Measurements from ENCODE around the gene CD320.
"Not testable (repeated sequence)": the region's sequence is repeated elsewhere in the genome, so short reads cannot be mapped to it uniquely, and the experiment has no call there.

Gene CD320

DNA sequence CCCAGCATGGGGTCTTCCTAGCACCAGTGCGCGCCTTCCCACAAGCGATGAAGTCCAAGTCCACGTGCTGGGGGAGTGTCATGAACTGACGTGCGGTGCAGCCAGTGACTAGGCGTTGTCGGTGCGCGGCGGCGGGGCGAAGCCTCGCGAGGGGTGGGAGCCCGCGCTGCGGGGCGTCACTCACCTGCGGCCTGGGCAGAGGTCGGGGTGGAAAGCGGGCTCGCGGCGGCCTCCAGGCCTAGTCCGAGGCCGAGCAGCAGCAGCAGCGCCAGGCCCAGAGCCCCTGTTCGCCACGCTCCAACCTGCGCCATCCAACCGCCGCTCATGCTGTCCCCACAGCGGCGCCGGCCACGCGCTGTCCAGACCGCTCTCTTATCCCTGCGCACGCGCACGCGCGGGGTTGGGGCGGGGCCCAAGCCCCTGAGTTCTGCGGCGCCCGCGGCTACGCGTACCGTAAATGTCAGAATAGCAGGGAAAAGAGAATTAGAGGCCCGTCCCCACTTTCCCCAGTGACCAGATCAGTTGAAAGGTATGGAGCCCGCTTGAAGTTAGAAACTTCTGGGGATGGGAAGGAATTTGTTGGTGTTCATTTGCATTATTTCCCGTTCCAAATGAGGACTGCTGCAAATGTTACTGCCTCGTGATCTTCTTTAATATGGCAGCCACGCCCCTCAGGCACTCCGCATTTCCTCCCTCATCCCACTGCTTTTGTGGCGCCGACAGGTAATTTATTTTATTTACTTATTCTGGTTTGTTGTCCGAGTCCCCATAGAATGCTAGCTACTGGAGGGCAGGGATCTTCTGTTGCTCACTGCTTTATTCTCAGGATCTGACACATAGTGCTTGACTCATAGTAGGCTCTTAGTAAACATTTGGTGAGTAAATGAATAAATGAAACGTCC is at the start of gene CD320:
TSS of gene CD320 (minus strand) at position 394 of the 902 bp plus-strand sequence. CDS start at position 326, 68 bp downstream.
- Mint-ChIP-seq H3K9me3 (no peaks in the 10 kb centered on the region), H3K4me1 (ENCODE audit: low read depth) (peaks cover 25% of the 10 kb centered on the region), H3K27me3 (ENCODE audit: low read depth) (no peaks in the 10 kb centered on the region), H3K27ac (peak within 1 kb of the TSS; percentile 92), H3K4me3 (peak within 1 kb of the TSS; percentile 94), H3K36me3 (ENCODE audit: low read depth) (peaks cover 8% of the 10 kb centered on the region)
- DNase-seq (ENCODE audit: low spot score) = peak; percentile 90

DNA sequence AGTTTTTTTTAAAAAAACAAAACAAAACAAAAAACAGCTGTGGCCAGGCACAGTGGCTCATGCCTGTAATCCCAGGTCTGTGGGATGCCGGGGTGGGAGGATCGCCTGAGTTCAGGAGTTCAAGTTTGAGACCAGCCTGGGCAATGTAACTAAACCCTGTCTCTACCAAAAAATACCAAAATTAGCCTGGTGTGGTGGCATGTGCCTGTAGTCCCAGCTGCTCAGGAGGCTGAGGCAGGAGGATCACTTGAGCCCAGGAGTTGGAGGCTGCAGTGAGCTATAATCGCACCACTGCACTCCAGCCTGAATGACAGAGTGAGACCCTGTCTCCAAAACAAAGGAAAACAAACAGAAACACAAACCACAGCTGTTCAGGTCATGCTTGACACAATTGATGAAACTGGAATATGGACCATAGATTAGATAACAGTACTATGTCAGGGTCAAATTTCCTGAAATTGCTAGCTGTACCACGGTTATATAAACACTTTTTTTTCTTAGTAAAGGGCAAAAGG is 48.9 kb upstream of the CD320 start:
- Mint-ChIP-seq H3K27me3 (ENCODE audit: low read depth) (peaks cover 4% of the 10 kb centered on the region), H3K9me3 (no peaks in the 10 kb centered on the region), H3K4me1 (ENCODE audit: low read depth) (peaks cover 13% of the 10 kb centered on the region), H3K36me3 (ENCODE audit: low read depth) (no peaks in the 10 kb centered on the region), H3K4me3 (no peak overlapping the region), H3K27ac (no peak overlapping the region)
- DNase-seq (ENCODE audit: low spot score) = no peak

DNA sequence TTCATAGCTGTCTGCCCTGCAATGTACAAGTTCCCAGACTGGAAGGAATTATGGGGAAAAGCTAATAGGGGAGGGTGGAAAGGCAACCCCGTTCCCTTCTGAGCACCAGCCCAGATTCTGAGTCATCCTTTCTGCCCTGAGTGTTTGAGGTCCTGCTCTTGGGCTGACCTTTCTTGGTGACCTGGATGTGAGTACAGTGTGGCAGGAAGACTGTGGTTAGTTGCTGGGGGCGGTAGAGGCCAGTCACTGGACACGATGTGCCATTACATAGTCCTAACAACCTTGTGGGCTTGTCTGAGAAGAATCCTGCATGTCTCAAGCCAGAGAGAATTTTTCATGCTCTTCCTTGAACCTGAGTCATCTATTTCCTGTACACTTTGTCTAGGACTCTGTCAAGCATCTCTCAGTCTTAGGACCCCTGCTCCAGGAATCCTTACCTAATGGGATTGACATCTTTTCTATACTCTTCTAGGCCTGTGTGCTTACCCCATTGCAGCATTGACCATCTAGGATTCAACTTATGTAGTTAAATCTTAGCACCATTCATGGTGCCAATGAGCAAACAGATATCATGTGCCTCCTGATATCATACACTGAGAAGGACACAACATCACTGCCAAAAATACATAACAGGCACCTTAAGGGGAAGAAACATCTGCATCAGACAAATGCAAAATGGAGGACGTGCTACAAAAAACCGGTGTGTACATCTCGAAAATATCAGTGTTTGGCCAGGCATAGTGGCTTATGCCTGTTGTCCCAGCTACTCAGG is 47.7 kb upstream of the CD320 start:
- Mint-ChIP-seq H3K27ac (no peak overlapping the region), H3K36me3 (ENCODE audit: low read depth) (no peaks in the 10 kb centered on the region), H3K9me3 (no peaks in the 10 kb centered on the region), H3K4me3 (no peak overlapping the region), H3K27me3 (ENCODE audit: low read depth) (peaks cover 13% of the 10 kb centered on the region), H3K4me1 (ENCODE audit: low read depth) (peaks cover 9% of the 10 kb centered on the region)
- DNase-seq (ENCODE audit: low spot score) = peak; percentile 42

GRCh38 chr19:8352845-8353244 is 44.7 kb upstream of the CD320 start:
- not testable (repeated sequence) for H3K27ac Mint-ChIP-seq

GRCh38 chr19:8352134-8352827 is 44.1 kb upstream of the CD320 start:
- H3K36me3 Mint-ChIP-seq (ENCODE audit: low read depth) = no peaks in the 10 kb centered on the region
- H3K9me3 Mint-ChIP-seq = no peaks in the 10 kb centered on the region
- H3K27ac Mint-ChIP-seq = no peak overlapping the region
- DNase-seq (ENCODE audit: low spot score) = no peak
- H3K4me1 Mint-ChIP-seq (ENCODE audit: low read depth) = peaks cover 9% of the 10 kb centered on the region
- H3K4me3 Mint-ChIP-seq = peak overlapping the region; percentile 34
- peaks cover 23% of the 10 kb centered on the region for H3K27me3 Mint-ChIP-seq (ENCODE audit: low read depth)

More at GRCh38 chr19:8352845-8353244, 44.7 kb upstream of the CD320 start:
- not testable (repeated sequence) for DNase-seq (ENCODE audit: low spot score); H3K4me3 Mint-ChIP-seq; H3K36me3 Mint-ChIP-seq (ENCODE audit: low read depth); H3K4me1 Mint-ChIP-seq (ENCODE audit: low read depth); H3K9me3 Mint-ChIP-seq
- peaks cover 23% of the 10 kb centered on the region for H3K27me3 Mint-ChIP-seq (ENCODE audit: low read depth)

DNA sequence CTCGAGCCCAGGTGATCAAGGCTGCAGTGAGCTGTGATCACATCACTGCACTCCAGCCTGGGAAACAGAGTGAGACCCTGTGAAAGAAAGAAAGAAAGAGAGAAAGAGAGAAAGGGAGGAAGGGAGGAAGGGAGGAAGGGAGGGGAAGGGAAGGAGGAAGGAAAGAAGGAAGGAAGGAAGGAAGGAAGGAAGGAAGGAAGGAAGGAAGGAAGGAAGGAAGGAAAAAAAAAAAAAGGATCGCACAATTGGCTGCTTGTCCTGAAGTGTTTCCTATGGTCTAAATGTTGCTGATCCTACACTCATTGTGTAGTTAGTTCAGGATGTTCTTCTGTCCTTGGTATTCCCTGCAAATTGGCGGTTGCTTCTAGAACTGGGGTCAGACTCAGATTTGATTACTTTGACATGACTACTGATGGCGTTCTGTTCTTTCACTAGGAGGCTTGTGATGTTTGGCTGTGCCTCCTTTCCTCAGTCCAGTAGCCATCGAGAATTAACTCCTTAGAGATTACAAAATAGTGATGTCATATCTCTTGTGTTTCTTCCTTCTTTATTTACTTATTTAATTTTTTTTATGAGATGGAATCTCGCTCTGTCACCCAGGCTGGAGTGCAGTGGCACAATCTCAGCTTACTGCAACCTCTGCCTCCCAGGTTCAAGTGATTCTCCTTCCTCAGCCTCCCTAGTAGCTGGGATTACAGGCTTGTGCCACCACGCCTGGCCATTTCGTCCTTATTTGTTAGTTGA is 41.6 kb upstream of the CD320 start:
- H3K4me1 Mint-ChIP-seq (ENCODE audit: low read depth); H3K36me3 Mint-ChIP-seq (ENCODE audit: low read depth); DNase-seq (ENCODE audit: low spot score); H3K9me3 Mint-ChIP-seq; H3K4me3 Mint-ChIP-seq; H3K27ac Mint-ChIP-seq: not testable (repeated sequence)
- peaks cover 27% of the 10 kb centered on the region for H3K27me3 Mint-ChIP-seq (ENCODE audit: low read depth)

GRCh38 chr19:8343483-8343844 is 35.3 kb upstream of the CD320 start:
- H3K27me3 Mint-ChIP-seq (ENCODE audit: low read depth) = peaks cover 34% of the 10 kb centered on the region
- H3K27ac Mint-ChIP-seq = no peak overlapping the region
- H3K36me3 Mint-ChIP-seq (ENCODE audit: low read depth) = no peaks in the 10 kb centered on the region
- H3K4me1 Mint-ChIP-seq (ENCODE audit: low read depth) = peaks cover 3% of the 10 kb centered on the region
- no peak for DNase-seq (ENCODE audit: low spot score)
- no peaks in the 10 kb centered on the region for H3K9me3 Mint-ChIP-seq
- peak overlapping the region; percentile 76 for H3K4me3 Mint-ChIP-seq

DNA sequence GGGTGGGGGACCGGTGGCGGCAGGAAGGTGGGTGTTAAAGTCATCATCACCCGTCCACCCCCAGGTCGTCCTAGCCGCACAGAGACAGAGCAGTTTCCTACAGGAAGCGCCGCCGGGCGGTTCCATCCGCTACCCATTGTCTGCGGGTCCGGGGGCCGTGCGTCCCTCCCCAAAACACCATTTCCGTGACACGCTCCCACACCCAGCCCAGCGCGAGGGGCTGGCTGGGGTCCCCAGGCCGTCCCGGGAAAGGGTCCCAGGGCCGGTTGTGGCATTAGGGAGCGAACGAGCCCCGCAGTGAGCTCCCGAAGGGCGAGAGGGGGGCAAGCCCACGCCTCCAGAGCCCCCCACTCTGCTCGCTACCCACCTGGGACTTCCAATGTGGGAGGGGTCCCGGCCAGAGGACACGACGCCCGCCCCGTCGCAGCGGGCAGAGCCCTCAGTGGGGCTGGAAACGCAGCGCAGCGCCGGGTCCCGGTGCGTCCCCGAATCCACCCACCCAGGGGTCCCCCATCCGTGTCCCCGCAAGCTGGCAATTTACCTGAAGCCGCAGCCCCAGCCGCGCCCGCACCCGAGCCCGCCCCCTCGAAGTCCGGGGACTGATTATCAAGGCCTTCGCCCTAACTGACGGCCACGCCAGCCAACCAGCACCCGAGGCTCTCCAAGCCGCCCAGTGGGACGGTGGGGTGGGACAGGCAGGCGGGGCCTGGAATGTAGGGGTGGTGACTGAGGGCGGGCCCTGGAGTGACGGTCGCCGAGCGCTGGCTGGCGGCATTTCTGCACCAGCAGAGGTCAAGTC is 34.7 kb upstream of the CD320 start, which contains the start of gene KANK3:
TSS of gene KANK3 (minus strand) at position 579 of the 799 bp plus-strand sequence. CDS start 5,434 bp downstream, outside the sequence.
- H3K27me3 Mint-ChIP-seq (ENCODE audit: low read depth) = peaks cover 39% of the 10 kb centered on the region
- no peak within 1 kb of the TSS for H3K27ac Mint-ChIP-seq
- H3K9me3 Mint-ChIP-seq = no peaks in the 10 kb centered on the region
- H3K4me1 Mint-ChIP-seq (ENCODE audit: low read depth) = peaks cover 3% of the 10 kb centered on the region
- peak; percentile 90 for DNase-seq (ENCODE audit: low spot score)
- H3K4me3 Mint-ChIP-seq = peak within 1 kb of the TSS; percentile 76
- H3K36me3 Mint-ChIP-seq (ENCODE audit: low read depth) = no peaks in the 10 kb centered on the region

- Mint-ChIP-seq H3K27me3 (ENCODE audit: low read depth) (peaks cover 44% of the 10 kb centered on the region), H3K4me1 (ENCODE audit: low read depth) (peaks cover 3% of the 10 kb centered on the region), H3K9me3 (no peaks in the 10 kb centered on the region), H3K36me3 (ENCODE audit: low read depth) (no peaks in the 10 kb centered on the region), H3K27ac (no peak overlapping the region), H3K4me3 (peak overlapping the region; percentile 29)
- DNase-seq (ENCODE audit: low spot score) = no peak
These were observed 34.1 kb upstream of the CD320 start for GRCh38 chr19:8342316-8342683.

- peaks cover 48% of the 10 kb centered on the region for H3K27me3 Mint-ChIP-seq (ENCODE audit: low read depth)
- DNase-seq (ENCODE audit: low spot score); H3K4me1 Mint-ChIP-seq (ENCODE audit: low read depth): not testable (repeated sequence)
These were observed 33.3 kb upstream of the CD320 start for GRCh38 chr19:8341504-8341903.

DNA sequence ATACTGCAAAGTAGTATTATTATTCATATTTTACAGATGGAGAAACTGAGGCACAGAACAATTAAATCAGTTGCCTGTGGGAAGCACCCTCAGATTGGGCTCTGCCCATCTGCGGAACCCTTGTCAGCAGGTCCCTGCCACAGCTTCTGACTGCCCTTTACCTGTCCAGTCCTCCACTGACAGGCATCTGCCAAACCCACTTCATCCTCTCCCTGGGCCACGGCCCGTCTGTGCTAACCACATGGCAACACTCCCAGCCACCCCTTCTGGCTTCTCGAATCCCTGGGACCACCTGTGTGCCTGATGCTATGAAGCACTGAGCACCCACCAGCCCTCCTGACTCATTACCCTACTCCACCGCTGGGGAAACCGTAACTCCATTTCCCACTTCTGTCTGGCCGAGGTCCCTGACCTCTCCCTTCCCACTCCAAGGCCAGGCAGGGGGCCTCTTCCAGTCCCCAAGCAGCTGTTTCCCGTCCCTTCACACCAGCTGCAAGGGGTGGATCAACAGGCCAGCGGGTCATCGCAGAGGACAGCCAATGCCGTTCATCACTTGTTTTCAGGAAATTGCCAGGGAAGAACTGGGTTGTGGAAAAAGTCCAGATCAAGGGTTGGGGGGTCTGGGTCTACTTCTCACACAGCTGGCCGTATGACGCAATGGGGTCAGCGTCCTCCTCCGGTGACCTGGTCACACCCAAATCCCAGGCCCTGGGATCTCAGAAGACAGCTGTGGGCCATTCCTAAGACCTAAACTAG is 32.4 kb upstream of the CD320 start:
- Mint-ChIP-seq H3K4me1 (ENCODE audit: low read depth) (peaks cover 6% of the 10 kb centered on the region), H3K4me3 (no peak overlapping the region), H3K27me3 (ENCODE audit: low read depth) (peaks cover 57% of the 10 kb centered on the region), H3K36me3 (ENCODE audit: low read depth) (no peaks in the 10 kb centered on the region), H3K27ac (no peak overlapping the region), H3K9me3 (no peaks in the 10 kb centered on the region)
- no peak for DNase-seq (ENCODE audit: low spot score)

More at GRCh38 chr19:8341504-8341903, 33.3 kb upstream of the CD320 start:
- H3K27ac Mint-ChIP-seq; H3K9me3 Mint-ChIP-seq; H3K36me3 Mint-ChIP-seq (ENCODE audit: low read depth): not testable (repeated sequence)
- H3K4me3 Mint-ChIP-seq = peak overlapping the region; percentile 12

DNA sequence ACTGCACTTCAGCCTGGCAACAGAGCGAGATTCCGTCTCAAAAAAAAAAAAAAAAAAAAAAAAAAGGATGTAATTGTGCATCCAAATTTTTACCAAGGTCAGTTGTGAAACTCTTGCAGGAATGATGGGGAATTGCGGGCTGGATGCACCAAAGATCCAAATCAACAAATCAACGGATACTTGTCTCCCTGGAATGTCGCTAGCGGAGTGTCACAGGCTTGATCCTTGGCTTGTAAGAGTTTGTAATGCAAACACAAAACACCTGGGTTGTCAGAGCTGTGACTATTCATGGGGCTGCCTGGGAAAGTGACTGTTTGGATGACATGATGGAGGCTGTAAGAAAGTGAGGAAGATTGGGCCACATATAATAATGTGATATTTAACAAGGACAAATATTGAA is 30.7 kb upstream of the CD320 start:
- Mint-ChIP-seq H3K36me3 (ENCODE audit: low read depth) (no peaks in the 10 kb centered on the region), H3K9me3 (no peaks in the 10 kb centered on the region), H3K4me3 (no peak overlapping the region), H3K27me3 (ENCODE audit: low read depth) (peaks cover 56% of the 10 kb centered on the region), H3K4me1 (ENCODE audit: low read depth) (peaks cover 6% of the 10 kb centered on the region), H3K27ac (no peak overlapping the region)
- no peak for DNase-seq (ENCODE audit: low spot score)
